Amniotic stem cell (primary cell): ENCODE measurements around the gene PSD4.

Experiments
- DNase-seq: peaks from one replicate; lab custom pipeline; 2025; lab: John Stamatoyannopoulos, UW

PSD4 gene

GRCh38 chr2:113207021-113207420 lies 33.2 kb downstream of the PSD4 start:
- DNase-seq: no peak

GRCh38 chr2:113208396-113208795 lies 34.6 kb downstream of the PSD4 start:
- DNase-seq: no peak

- DNase-seq: peak; percentile 44
Measured at GRCh38 chr2:113209011-113209645, 35.4 kb downstream of the PSD4 start.

GRCh38 chr2:113209646-113210171 lies 35.9 kb downstream of the PSD4 start:
- DNase-seq: no peak

DNA sequence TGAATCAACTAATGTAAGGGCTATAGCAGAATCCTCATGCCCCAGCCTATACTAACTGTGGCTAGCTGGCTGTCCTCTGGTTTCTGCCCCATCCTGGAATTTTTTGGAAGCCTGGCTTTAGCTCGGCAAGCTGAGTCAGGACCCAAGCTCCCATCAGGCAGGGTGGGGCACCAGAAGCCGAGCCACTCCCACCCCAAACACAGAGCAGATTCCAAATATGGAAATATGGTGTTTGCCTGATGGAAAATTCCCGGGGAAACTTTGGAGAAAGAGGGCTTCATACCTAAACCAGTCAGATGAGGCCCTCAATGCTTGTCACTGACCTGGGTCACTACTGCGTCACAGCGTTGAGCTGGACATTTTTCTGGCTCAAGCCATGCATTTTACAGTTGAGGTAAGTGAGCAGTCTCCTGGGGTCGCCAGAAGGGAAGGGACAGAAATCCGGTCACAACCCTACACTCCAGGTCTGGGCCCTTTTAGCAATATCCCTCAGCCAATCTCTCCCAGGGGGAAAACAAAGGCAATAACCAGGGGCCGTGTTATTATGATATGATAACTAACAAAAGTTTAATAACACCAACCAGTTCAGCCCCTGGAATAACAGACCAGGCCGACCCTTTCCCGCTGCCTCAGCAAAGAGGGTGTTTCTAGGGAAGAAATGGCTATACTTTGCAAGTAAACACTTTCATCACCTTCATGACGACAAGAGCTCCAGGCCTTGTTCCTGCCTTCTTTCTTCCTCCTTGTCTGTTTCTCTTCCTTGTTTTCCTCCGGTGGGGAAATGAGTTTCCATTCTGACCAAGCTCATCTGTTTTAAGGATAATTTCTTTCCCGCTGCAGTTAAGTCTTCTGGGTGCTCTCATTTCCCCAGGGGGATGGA lies 37.7 kb downstream of the PSD4 start:
- DNase-seq: peak; percentile 64

DNA sequence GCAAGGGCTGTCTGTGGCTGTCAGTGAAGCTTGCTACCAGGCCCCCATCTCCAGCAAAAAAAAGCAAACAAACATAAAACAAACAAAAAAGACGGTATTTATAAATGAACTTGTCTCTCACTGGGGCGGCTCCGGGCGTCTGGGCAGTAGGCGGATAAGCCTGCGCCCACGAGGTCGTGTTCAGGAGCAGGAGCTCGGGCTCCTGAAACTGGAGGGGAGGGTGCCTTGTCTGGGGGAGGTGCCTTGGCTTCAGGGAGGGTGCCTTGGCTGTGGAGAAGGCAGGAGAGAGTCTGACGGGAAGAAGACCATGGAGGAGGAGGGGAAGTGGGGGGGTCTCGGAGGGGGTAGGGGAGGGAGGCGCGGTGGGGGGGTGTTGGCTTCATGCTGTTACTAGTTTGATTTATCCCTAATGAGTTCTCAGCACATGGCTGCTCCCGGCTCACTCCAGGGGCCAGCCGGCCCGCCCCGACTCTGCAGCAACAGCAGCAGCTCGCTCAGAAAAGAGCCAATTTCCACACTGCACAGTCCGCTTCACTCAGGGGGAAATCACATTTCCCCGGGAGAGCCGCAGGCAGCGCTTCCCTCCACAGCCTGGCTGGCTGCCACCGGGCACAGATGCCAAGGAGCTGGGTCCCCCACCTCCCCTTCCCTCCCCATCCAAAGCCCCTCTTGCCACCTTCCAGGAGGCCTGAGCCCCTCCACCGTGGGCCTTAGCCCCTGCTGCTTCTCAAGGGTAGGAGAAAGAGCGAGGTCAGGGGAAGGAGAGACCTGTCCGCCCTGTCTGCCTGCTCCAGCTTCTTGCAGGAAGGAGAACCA lies 38.7 kb downstream of the PSD4 start:
- DNase-seq: no peak

GRCh38 chr2:113213061-113213930 lies 39.5 kb downstream of the PSD4 start:
- no peak for DNase-seq

- DNase-seq: no peak
Measured at GRCh38 chr2:113214141-113214540, 40.4 kb downstream of the PSD4 start.

DNA sequence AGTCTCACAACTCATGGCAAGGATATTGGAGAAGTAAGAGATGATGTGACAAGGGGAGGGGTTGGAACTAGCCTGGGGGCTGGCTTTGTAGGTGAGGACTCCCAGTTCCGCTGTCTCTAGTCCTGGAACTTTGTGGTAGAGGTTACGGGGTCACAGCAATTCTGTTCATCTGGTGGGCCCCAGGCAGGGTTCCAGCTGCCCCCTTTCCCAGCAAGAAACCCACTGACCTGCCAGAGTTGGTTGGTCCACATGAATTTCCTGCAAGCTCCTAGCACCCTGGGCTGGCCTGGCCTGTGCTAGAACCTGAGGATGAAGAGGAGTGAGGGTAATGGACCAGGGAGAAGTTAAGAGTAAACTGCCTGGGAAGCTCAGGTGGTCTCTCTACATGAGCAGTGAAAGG lies 41.3 kb downstream of the PSD4 start:
- DNase-seq: no peak

DNA sequence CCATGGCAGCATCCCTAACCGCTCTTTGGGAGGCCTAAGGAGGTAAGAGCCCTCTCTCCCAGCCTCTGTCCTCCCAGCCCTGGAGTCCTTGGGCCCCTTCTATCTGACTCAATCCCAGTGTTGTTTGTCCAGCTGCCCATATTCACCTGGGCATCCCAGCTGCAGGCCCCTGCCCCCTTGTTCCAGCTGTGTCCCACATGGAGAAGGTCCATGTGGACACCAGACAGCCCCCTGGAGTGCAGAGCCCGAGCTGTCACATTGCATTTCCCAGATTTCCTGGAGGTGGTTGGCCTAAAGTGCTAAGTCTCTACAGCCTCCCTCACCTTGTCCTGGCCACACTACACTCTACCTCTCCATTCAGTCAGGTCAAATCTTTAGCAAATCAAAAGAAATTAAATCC lies 42.5 kb downstream of the PSD4 start:
- no peak for DNase-seq

GRCh38 chr2:113216891-113217454 lies 43.2 kb downstream of the PSD4 start:
- no peak for DNase-seq

GRCh38 chr2:113217455-113218282 lies 43.9 kb downstream of the PSD4 start:
- DNase-seq: no peak

DNA sequence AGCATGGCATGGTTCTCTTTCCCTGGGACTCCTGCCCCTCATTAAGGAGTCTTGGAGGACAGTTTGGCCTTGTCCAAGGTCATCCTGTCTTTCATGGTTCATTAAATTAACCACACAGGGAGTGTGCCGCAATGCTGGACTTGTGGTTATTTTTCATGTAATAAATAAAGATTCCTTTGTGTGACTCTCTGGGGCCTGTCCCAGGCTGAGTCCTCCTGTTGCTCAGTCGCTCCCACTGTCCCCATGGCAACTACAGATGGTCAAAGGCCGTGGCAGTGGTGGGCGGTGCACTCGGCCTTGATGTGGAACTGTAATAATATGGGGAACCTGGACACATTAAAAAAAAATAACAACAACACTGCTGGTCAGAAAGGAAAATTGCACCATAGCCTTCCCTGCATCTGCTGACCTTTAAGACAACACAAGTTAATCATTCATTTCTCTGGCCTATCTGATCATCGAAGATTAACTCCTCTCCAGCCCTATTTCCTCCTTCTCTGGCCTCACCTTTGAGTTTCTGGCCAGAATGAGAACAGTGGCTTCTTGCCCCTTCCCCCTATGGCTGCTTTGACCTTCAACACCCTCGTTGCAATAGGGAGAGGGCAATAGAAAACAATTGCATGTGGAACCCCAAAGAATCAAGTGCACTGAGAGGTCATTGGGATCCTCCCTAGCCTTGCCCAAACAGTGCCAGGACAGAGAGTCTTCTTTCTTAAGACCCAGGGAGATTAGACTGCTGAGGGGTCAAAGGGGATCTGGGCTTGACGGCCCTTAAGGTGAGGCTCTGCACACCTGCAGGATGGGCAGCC lies 44.7 kb downstream of the PSD4 start:
- DNase-seq: no peak

DNA sequence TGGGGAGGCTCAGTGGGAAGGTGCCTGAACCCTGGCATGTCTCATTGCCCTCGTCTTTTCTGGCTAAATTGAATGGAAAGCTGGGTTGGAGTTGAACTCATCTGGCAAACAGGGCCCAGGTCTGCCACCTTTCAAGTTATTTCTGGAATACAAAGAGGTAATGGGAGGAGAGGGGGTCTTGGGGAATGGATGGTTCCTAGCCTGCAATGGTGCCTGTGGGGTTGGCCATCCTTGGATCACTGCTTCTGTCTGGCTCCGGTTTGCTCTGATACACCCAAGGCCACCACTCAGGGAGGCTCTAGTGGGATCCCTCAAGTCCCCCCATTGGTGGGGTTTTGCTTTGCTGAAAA lies 45.3 kb downstream of the PSD4 start:
- DNase-seq: no peak

- no peak for DNase-seq
Measured at GRCh38 chr2:113219525-113219888, 45.7 kb downstream of the PSD4 start.

GRCh38 chr2:113219889-113220641 lies 46.3 kb downstream of the PSD4 start:
- DNase-seq: no peak

GRCh38 chr2:113220970-113221708 lies 47.4 kb downstream of the PSD4 start:
- no peak for DNase-seq

DNA sequence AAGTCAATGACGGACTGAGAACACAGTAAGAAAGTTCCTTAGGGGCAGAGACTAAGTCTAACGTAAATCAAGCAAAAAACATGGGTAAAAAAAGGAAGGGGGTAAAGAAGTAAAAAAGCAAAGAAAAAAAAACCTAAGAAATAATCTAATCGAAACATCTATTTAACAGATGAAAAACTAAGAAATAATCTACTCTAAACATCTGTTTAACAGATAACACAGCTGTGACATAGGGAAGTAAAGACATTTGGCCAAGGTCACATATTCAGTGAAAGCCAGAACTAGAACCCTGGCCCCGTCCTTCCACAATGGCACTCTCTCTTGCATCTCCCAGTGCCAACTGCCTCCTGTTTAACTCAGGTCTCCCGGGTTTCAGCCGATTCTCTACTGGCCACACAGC lies 48.1 kb downstream of the PSD4 start:
- no peak for DNase-seq
